Ishikawa (cell line): ENCODE measurements around the gene NXNL1.

ENCODE experiments used
- CEBPB ChIP-seq: IDR thresholded peaks from 2 replicates; pipeline ENCODE4 v1.6.1; 2012
- CREB1 ChIP-seq: IDR thresholded peaks from 2 replicates; pipeline ENCODE4 v1.6.1; 2012; ENCODE audit warnings: low read depth
- EGR1 ChIP-seq: IDR thresholded peaks from 2 replicates; pipeline ENCODE4 v1.6.1; 2012
- EP300 ChIP-seq: IDR thresholded peaks from 2 replicates; pipeline ENCODE4 v1.6.1; 2012; ENCODE audit warnings: borderline replicate concordance
- FOXM1 ChIP-seq: IDR thresholded peaks from 2 replicates; pipeline ENCODE4 v1.6.1; 2012; ENCODE audit warnings: low read depth, borderline replicate concordance
- MAX ChIP-seq: IDR thresholded peaks from 2 replicates; pipeline ENCODE4 v1.6.1; 2012
- NFIC ChIP-seq: IDR thresholded peaks from 2 replicates; pipeline ENCODE4 v1.6.1; 2012
- RAD21 ChIP-seq: IDR thresholded peaks from 2 replicates; pipeline ENCODE4 v1.6.1; 2012; ENCODE audit warnings: low read depth
- REST ChIP-seq: IDR thresholded peaks from 2 replicates; pipeline ENCODE4 v1.6.1; 2012; ENCODE audit warnings: low read depth, mild to moderate bottlenecking
- TAF1 ChIP-seq: IDR thresholded peaks from 2 replicates; pipeline ENCODE4 v1.6.1; 2012; ENCODE audit warnings: low read depth, mild to moderate bottlenecking
- TCF12 ChIP-seq: IDR thresholded peaks from 2 replicates; pipeline ENCODE4 v1.6.1; 2012; ENCODE audit warnings: low read depth
- TEAD4 ChIP-seq: IDR thresholded peaks from 2 replicates; pipeline ENCODE4 v1.6.1; 2012
- USF1 ChIP-seq: IDR thresholded peaks from 2 replicates; pipeline ENCODE4 v1.6.1; 2012
- YY1 ChIP-seq: IDR thresholded peaks from 2 replicates; pipeline ENCODE4 v1.6.1; 2012; ENCODE audit warnings: low read depth
- ZBTB7A ChIP-seq: IDR thresholded peaks from 2 replicates; pipeline ENCODE4 v1.6.1; 2012; ENCODE audit warnings: low read depth

The NXNL1 gene

GRCh38 chr19:17435218-17435617 lies 25.5 kb downstream of the NXNL1 start:
- TF ChIP-seq FOXM1: no peak
- TF ChIP-seq YY1: no peak
- no peak for TF ChIP-seq RAD21
- TF ChIP-seq EGR1: no peak
- no peak for TF ChIP-seq MAX
- no peak for TF ChIP-seq TCF12
- TF ChIP-seq TAF1: no peak
- TF ChIP-seq CREB1: no peak
- no peak for TF ChIP-seq EP300
- no peak for TF ChIP-seq TEAD4
- no peak for TF ChIP-seq NFIC
- TF ChIP-seq REST: no peak
- TF ChIP-seq ZBTB7A: no peak
- TF ChIP-seq USF1: no peak
- TF ChIP-seq CEBPB: no peak

- TF ChIP-seq TEAD4 (no peak), REST (no peak), RAD21 (no peak), YY1 (no peak), USF1 (no peak), EGR1 (no peak), TCF12 (no peak), TAF1 (no peak), CEBPB (no peak), ZBTB7A (no peak), FOXM1 (no peak), MAX (no peak), EP300 (no peak), CREB1 (no peak), NFIC (no peak)
Observed at GRCh38 chr19:17431417-17431816, 29.3 kb downstream of the NXNL1 start.

- TF ChIP-seq NFIC (peak; percentile 86), TCF12 (peak; percentile 79), TAF1 (no peak), YY1 (no peak), MAX (no peak), EP300 (peak; percentile 71), CEBPB (0 out of 2 replicates have a peak, but pooled peaks have one; percentile 1), USF1 (no peak), FOXM1 (no peak; the same call in 1 of the 2 replicates), TEAD4 (peak; percentile 40), REST (no peak), EGR1 (no peak), ZBTB7A (no peak), CREB1 (no peak), RAD21 (no peak)
Observed at GRCh38 chr19:17429641-17430113, 31.0 kb downstream of the NXNL1 start.
